ENCODE measurements around the gene CACNA1C.
"Not testable (repeated sequence)": the region's sequence is repeated elsewhere in the genome, so short reads cannot be mapped to it uniquely, and the experiment has no call there.

CACNA1C gene

DNA sequence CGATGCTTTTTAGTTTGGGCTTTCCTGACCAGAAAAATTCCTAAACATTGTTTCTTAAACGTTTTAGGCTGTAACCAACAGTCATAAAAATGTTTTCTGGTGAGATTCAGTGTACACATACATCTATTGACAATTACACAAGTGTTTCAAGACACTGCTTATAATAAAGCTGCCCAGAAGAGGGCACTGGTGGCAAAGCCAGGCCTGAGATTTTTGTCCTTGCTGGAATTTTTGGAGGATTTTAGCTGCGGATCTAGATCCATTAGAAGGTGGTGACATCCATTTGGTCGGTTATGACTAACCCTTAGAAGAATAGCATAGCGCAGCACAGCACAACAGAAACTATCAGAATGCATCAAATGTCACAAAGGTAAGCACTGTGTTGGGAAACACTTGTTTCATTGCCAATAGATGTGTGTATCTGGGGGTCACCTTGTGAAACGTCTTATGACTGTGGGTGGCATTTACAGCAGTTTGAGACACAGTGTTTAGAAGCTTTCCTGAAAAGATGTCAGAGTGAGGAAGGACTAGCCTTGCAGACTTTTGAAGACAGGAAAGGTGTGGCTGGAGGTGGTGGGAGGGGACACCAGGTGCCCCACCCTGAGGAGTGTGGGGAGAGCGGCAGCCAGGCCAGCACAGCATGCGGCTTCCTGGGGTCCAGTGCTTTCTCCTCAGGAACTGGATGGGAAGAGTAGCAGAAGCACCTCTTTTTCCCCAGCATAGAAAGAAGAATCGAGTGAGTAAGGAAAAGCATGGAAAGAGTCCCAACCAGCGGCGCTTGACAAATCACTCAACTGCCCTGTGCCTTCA, 687.2 kb downstream of the CACNA1C start:
- H3K4me1 ChIP-seq (ENCODE audit: control insufficient read depth, insufficient read depth, low read length), result no peaks in the 10 kb centered on the region
- H3K36me3 ChIP-seq (ENCODE audit: control insufficient read depth, insufficient read depth, low read length), result no peaks in the 10 kb centered on the region
- H3K9ac ChIP-seq (ENCODE audit: low read length), result no peak overlapping the region
- no peak overlapping the region for H3K4me3 ChIP-seq (ENCODE audit: low read length)
- H3K9me3 ChIP-seq (ENCODE audit: control insufficient read depth, low read length), result no peaks in the 10 kb centered on the region
- no peaks in the 10 kb centered on the region for H3K27me3 ChIP-seq (ENCODE audit: control insufficient read depth, insufficient read depth, low read length)

DNA sequence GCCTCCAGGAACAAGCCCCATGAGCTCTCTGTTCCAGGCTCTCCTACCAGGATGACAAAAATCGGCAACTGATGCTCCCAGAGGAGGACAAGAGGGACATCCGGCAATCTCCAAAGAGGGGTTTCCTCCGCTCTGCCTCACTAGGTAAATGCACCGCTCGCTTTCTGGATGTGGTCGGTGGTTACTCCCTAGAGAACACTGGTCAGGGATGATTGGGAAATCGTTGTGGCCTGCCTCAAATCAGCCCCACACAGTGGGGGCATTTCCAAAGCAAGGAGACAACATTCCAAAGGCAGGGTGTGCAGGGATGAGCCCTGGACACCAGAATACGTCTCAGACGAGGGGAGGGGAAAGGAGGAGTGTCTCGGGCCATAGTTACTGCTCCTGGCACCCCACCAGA, 689.2 kb downstream of the CACNA1C start:
- H3K36me3 ChIP-seq (ENCODE audit: control insufficient read depth, insufficient read depth, low read length); H3K4me3 ChIP-seq (ENCODE audit: low read length); H3K9me3 ChIP-seq (ENCODE audit: control insufficient read depth, low read length); H3K4me1 ChIP-seq (ENCODE audit: control insufficient read depth, insufficient read depth, low read length); H3K27me3 ChIP-seq (ENCODE audit: control insufficient read depth, insufficient read depth, low read length); H3K9ac ChIP-seq (ENCODE audit: low read length): not testable (repeated sequence)

- Histone ChIP-seq H3K4me3 (ENCODE audit: low read length) (no peak overlapping the region), H3K9ac (ENCODE audit: low read length) (no peak overlapping the region), H3K4me1 (ENCODE audit: control insufficient read depth, insufficient read depth, low read length) (no peaks in the 10 kb centered on the region), H3K27me3 (ENCODE audit: control insufficient read depth, insufficient read depth, low read length) (no peaks in the 10 kb centered on the region), H3K9me3 (ENCODE audit: control insufficient read depth, low read length) (no peaks in the 10 kb centered on the region), H3K36me3 (ENCODE audit: control insufficient read depth, insufficient read depth, low read length) (no peaks in the 10 kb centered on the region)
Measured at GRCh38 chr12:2743478-2743877, 690.7 kb downstream of the CACNA1C start.

DNA sequence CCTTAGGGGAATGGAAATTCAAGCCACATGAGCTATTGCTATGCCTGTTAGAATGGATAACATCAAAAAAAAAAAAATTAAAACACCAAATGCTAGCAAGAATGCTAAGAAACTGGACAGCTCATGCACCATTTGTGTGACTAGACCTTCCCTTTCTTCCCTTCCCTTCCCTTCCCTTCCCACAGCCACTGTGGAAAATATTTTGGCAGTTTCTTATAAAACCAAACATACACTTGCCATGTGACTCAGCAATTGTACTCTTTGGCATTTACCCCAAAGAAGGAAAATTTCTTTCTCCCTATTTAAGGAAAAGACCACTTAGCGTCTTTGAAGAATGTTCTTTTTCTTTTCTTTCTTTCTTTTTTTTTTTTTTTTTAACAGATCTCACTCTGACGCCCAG, 692.9 kb downstream of the CACNA1C start:
- Histone ChIP-seq H3K27me3 (ENCODE audit: control insufficient read depth, insufficient read depth, low read length) (no peaks in the 10 kb centered on the region), H3K9me3 (ENCODE audit: control insufficient read depth, low read length) (no peaks in the 10 kb centered on the region), H3K36me3 (ENCODE audit: control insufficient read depth, insufficient read depth, low read length) (no peaks in the 10 kb centered on the region), H3K9ac (ENCODE audit: low read length) (no peak overlapping the region), H3K4me1 (ENCODE audit: control insufficient read depth, insufficient read depth, low read length) (no peaks in the 10 kb centered on the region), H3K4me3 (ENCODE audit: low read length) (no peak overlapping the region)

Measured in mucosa of stomach (tissue), 1 donor.